T-helper 1 cell treated with Interleukin-12 subunit alpha and Interleukin-12 subunit beta and Interleukin-4 antibody, amounts not matched to agents 30 ng/mL and 1 ng/mL, for 36 hours (primary cell): ENCODE results near the gene NDRG4. TPM values are rescaled to one million over a fixed set of nuclear protein-coding genes. Genes with fewer than 3 reads are reported as not detected.

ENCODE experiments used
- intact Hi-C: fragments of 100-400 bp; cut with micrococcal nuclease; formaldehyde crosslinking; loops from one replicate; pipeline ENCODE4 v1.15.1; 2024
- total RNA-seq: library from RNA; stranded (reverse); gene quantifications from 2 replicates; pipeline ENCODE4 v1.2.3, GENCODE V29; 2022

NDRG4 gene
- total RNA-seq, 1 donor from 2014 or later, result 1.1 TPM

- intact Hi-C loops, result no loop called here
These were observed 36.3 kb downstream of the NDRG4 start for GRCh38 chr16:58536278-58536677.

GRCh38 chr16:58537124-58537906 is 37.4 kb downstream of the NDRG4 start:
- intact Hi-C loops, result no loop called here

GRCh38 chr16:58541711-58542110 is 41.8 kb downstream of the NDRG4 start:
- intact Hi-C loops, result no loop called here

- intact Hi-C loops, result no loop called here
These were observed 42.3 kb downstream of the NDRG4 start for GRCh38 chr16:58542291-58542690.

GRCh38 chr16:58543685-58544084 is 43.7 kb downstream of the NDRG4 start:
- intact Hi-C loops, result no loop called here

GRCh38 chr16:58548378-58548777 is 48.4 kb downstream of the NDRG4 start:
- intact Hi-C loops, result loop anchor here (2.0 to 5.0 kb wide), 2 partner anchors 18 to 34 kb away; no protein-coding TSS in a partner anchor

GRCh38 chr16:58551496-58551895 is 51.6 kb downstream of the NDRG4 start:
- intact Hi-C loops, result no loop called here

- intact Hi-C loops, result no loop called here
These were observed 56.7 kb downstream of the NDRG4 start for GRCh38 chr16:58556678-58557077.

Other genes starting within 250 kb of the NDRG4 start
- gene PRSS54, start 205.1 kb upstream of the NDRG4 start, total RNA-seq, result not detected in 2 replicates
- 13.7 and 14.9 TPM in 2 replicates for gene GINS3, start 107.7 kb upstream of the NDRG4 start, total RNA-seq
- 14.0 and 20.9 TPM in 2 replicates for gene SETD6, start 15.4 kb downstream of the NDRG4 start, total RNA-seq
- gene CNOT1, start 129.7 kb downstream of the NDRG4 start, total RNA-seq, result 256 and 257 TPM in 2 replicates
- 21.0 and 21.7 TPM in 2 replicates for gene SLC38A7, start 184.6 kb downstream of the NDRG4 start, total RNA-seq
- 83.2 and 85.0 TPM in 2 replicates for gene GOT2, start 234.2 kb downstream of the NDRG4 start, total RNA-seq